Measurements from ENCODE around the gene SPSB2. TPM values are rescaled to one million over a fixed set of nuclear protein-coding genes. Genes with fewer than 3 reads are reported as not detected.
"Not testable (repeated sequence)": the region's sequence is repeated elsewhere in the genome, so short reads cannot be mapped to it uniquely, and the experiment has no call there.

The SPSB2 gene
- total RNA-seq, 2 donors from 2014 or later, result 1.4 to 11.7 TPM

- no peak overlapping the region for H3K27ac Mint-ChIP-seq
- ATAC-seq (no peak), DNase-seq (ENCODE audit: low spot score in 2 of 2) (no peak)
- no peaks in the 10 kb centered on the region for H3K36me3 Mint-ChIP-seq
- H3K9me3 Mint-ChIP-seq, result no peaks in the 10 kb centered on the region
Observed at GRCh38 chr12:6905414-6906040, 32.4 kb upstream of the SPSB2 start.

GRCh38 chr12:6904280-6905276 is 31.5 kb upstream of the SPSB2 start, which contains the start of gene LRRC23:
Gene LRRC23 (plus strand): TSS chr12:6904822. CDS start chr12:6905634, 812 bp downstream.
- no peaks in the 10 kb centered on the region for H3K36me3 Mint-ChIP-seq
- no peaks in the 10 kb centered on the region for H3K9me3 Mint-ChIP-seq
- no peak within 1 kb of the TSS for H3K27ac Mint-ChIP-seq
- peak; percentile 95 to 97 for DNase-seq (ENCODE audit: low spot score in 2 of 2)
- ATAC-seq, result peak; percentile 93 to 98

GRCh38 chr12:6903722-6904121 is 30.6 kb upstream of the SPSB2 start:
- no peaks in the 10 kb centered on the region for H3K9me3 Mint-ChIP-seq
- H3K27ac Mint-ChIP-seq, result no peak overlapping the region
- no peak for ATAC-seq
- DNase-seq (ENCODE audit: low spot score in 2 of 2), result no peak
- H3K36me3 Mint-ChIP-seq, result no peaks in the 10 kb centered on the region

- Mint-ChIP-seq H3K9me3 (no peaks in the 10 kb centered on the region), H3K36me3 (no peaks in the 10 kb centered on the region), H3K27ac (no peak overlapping the region)
- DNase-seq (ENCODE audit: low spot score in 2 of 2) (no peak), ATAC-seq (no peak)
Observed at GRCh38 chr12:6902448-6902847, 29.3 kb upstream of the SPSB2 start.

GRCh38 chr12:6899837-6900519 is 26.9 kb upstream of the SPSB2 start:
- no peaks in the 10 kb centered on the region for H3K36me3 Mint-ChIP-seq
- DNase-seq (ENCODE audit: low spot score in 2 of 2), result no peak

GRCh38 chr12:6899427-6899826 is 26.3 kb upstream of the SPSB2 start:
- ATAC-seq (no peak), DNase-seq (ENCODE audit: low spot score in 2 of 2) (no peak)
- no peaks in the 10 kb centered on the region for H3K9me3 Mint-ChIP-seq
- no peaks in the 10 kb centered on the region for H3K36me3 Mint-ChIP-seq
- H3K27ac Mint-ChIP-seq, result no peak overlapping the region

More at GRCh38 chr12:6899837-6900519, 26.9 kb upstream of the SPSB2 start:
- H3K9me3 Mint-ChIP-seq, result no peaks in the 10 kb centered on the region
- ATAC-seq, result no peak
- no peak overlapping the region for H3K27ac Mint-ChIP-seq

GRCh38 chr12:6896846-6897435 is 23.8 kb upstream of the SPSB2 start:
- no peaks in the 10 kb centered on the region for H3K36me3 Mint-ChIP-seq
- H3K9me3 Mint-ChIP-seq, result no peaks in the 10 kb centered on the region
- H3K27ac Mint-ChIP-seq, result no peak overlapping the region
- ATAC-seq, result no peak
- DNase-seq (ENCODE audit: low spot score in 2 of 2), result no peak

- DNase-seq (ENCODE audit: low spot score in 2 of 2) (no peak), ATAC-seq (no peak)
- Mint-ChIP-seq H3K27ac (no peak overlapping the region), H3K36me3 (no peaks in the 10 kb centered on the region), H3K9me3 (no peaks in the 10 kb centered on the region)
Observed at GRCh38 chr12:6894321-6894720, 21.2 kb upstream of the SPSB2 start.

GRCh38 chr12:6892683-6893082 is 19.6 kb upstream of the SPSB2 start:
- not testable (repeated sequence) for ATAC-seq; H3K36me3 Mint-ChIP-seq; DNase-seq (ENCODE audit: low spot score in 2 of 2); H3K9me3 Mint-ChIP-seq
- peak overlapping the region in 1 of 2 donors; percentile 90 for H3K27ac Mint-ChIP-seq

GRCh38 chr12:6891646-6892001 is 18.5 kb upstream of the SPSB2 start:
- peak; percentile 3 to 47 for ATAC-seq
- peak in 1 of 2 donors; percentile 10 for DNase-seq (ENCODE audit: low spot score in 2 of 2)
- Mint-ChIP-seq H3K36me3 (no peaks in the 10 kb centered on the region), H3K27ac (peak overlapping the region; percentile 89 to 90), H3K9me3 (no peaks in the 10 kb centered on the region)

- Mint-ChIP-seq H3K9me3 (no peaks in the 10 kb centered on the region), H3K36me3 (no peaks in the 10 kb centered on the region), H3K27ac (peak overlapping the region; percentile 89 to 90)
- ATAC-seq (peak; percentile 95 to 96), DNase-seq (ENCODE audit: low spot score in 2 of 2) (peak; percentile 99)
Observed at GRCh38 chr12:6890789-6891645, 17.9 kb upstream of the SPSB2 start.

- not testable (repeated sequence) for ATAC-seq; DNase-seq (ENCODE audit: low spot score in 2 of 2); H3K36me3 Mint-ChIP-seq; H3K9me3 Mint-ChIP-seq
- peak overlapping the region; percentile 74 to 90 for H3K27ac Mint-ChIP-seq
Observed at GRCh38 chr12:6889775-6890573, 16.9 kb upstream of the SPSB2 start.

- not testable (repeated sequence) for DNase-seq (ENCODE audit: low spot score in 2 of 2); H3K36me3 Mint-ChIP-seq; ATAC-seq
Observed at GRCh38 chr12:6888794-6889193, 15.7 kb upstream of the SPSB2 start.

GRCh38 chr12:6888360-6888759 is 15.3 kb upstream of the SPSB2 start:
- no peak for ATAC-seq
- DNase-seq (ENCODE audit: low spot score in 2 of 2), result no peak
- Mint-ChIP-seq H3K27ac (no peak overlapping the region), H3K36me3 (peaks cover 0 to 8% of the 10 kb centered on the region in 2 donors), H3K9me3 (no peaks in the 10 kb centered on the region)

More at GRCh38 chr12:6888794-6889193, 15.7 kb upstream of the SPSB2 start:
- H3K27ac Mint-ChIP-seq, H3K9me3 Mint-ChIP-seq: not testable (repeated sequence)

GRCh38 chr12:6887460-6887859 is 14.4 kb upstream of the SPSB2 start:
- peaks cover 0 to 8% of the 10 kb centered on the region in 2 donors for H3K36me3 Mint-ChIP-seq
- ATAC-seq, result no peak
- H3K9me3 Mint-ChIP-seq, result no peaks in the 10 kb centered on the region
- no peak for DNase-seq (ENCODE audit: low spot score in 2 of 2)
- H3K27ac Mint-ChIP-seq, result no peak overlapping the region
